ENCODE results near the gene ACCSL.

The ACCSL gene

DNA sequence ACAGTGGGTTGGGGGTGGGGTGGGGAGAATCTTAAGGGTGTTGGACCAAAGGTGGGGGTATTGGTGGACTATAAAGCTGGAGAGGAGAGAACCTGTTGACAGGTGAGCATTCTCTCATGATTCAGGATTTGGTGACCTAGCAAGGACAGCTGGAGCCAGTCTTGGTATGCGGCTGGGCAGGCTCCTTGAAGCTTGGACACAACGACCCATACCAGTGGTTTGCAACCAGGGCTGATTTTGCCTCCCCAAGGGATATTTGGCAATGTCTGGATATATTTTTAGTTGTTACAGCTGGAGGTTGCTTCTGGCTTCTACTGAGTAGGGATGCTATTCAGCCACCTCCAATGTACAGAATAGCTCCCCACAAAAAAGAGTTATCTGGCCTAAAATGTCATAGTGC lies 53.3 kb downstream of the ACCSL start:
- FAIRE-seq: no peak

DNA sequence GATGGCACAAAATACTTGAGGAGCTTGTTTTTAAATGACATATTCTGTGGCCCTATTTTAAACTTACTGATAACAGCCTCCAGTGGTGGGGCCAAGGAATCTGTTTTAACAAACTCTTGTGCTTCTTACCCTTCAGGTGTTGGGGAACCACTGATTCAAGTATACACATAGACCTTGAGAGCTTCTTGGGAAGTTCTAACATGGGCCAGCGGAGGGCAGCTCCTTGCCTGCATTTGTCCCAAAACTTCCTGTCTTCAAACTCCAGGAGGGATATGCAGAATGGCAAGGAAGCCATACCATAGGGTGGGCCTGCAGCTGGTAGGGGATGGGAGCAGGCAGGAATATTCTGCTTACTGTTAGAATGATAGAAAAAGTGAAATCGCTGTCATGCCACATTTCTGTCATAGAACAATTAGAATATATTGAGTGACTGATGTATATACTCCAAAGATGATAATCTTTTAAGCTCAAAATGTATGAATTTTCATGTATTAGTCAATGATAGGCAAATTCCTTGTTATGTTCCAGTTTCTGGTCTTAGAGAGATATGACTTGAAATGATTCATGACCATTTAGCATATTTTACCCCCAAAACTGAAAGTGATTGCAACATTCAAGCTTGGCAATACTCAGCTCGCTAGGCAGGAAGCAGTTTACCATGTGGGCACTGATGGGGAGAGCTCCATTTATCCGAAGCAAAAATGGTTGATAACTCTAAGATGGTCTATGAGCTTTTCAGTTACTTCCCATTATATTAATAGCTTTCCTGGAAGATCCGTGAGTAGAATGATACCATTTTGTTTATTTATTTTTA lies 56.9 kb downstream of the ACCSL start:
- no peak for FAIRE-seq

DNA sequence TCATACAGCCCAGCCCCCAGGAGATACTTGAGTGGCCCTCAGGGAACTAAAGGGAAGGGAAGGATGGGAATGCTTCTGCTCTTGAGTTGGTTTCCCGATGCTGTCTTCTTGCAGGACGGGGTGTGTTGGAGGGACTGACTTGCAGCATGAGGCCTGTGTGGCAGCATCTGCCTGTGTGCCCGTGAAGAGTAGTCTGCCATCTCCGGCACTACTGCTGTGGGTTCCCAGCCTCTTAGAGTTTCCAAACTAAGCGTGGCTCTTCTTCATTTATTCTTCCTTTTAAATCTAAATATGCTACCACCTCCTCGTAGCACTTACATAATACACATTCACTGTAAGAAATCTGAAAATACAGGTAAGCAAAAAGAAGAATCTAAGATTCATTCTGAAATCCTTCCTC lies 60.5 kb downstream of the ACCSL start:
- FAIRE-seq: no peak
